ENCODE data around the gene C7orf33. TPM values are rescaled to one million over a fixed set of nuclear protein-coding genes. Genes with fewer than 3 reads are reported as not detected.

Gene C7orf33
- total and polyA plus RNA-seq, 4 donors, result not detected

- TF ChIP-seq GABPA (IDR thresholded peaks at IDR 0.05 in 1 of 2, conservative IDR thresholded peaks at IDR 0.05 in 1 of 2), result no peak
- no peak for TF ChIP-seq TAF1 (conservative IDR thresholded peaks at IDR 0.05)
- TF ChIP-seq YY1 (IDR thresholded peaks at IDR 0.05), result no peak
- TF ChIP-seq RXRA (IDR thresholded peaks at IDR 0.05), result no peak
- no peak for TF ChIP-seq EGR1 (IDR thresholded peaks at IDR 0.05; ENCODE audit: low read depth in 2 of 2)
- TF ChIP-seq RAD21 (IDR thresholded peaks at IDR 0.05), result no peak
- TF ChIP-seq REST (IDR thresholded peaks at IDR 0.05), result no peak
- TF ChIP-seq ZBTB33 (IDR thresholded peaks at IDR 0.05), result no peak
- TF ChIP-seq HNF4A (conservative IDR thresholded peaks at IDR 0.05), result no peak
- TF ChIP-seq FOXA2 (IDR thresholded peaks at IDR 0.05), result no peak
- TF ChIP-seq HNF4G (IDR thresholded peaks at IDR 0.05), result no peak
- no peak for TF ChIP-seq SP1 (IDR thresholded peaks at IDR 0.05)
- no peak for TF ChIP-seq NR2F2 (IDR thresholded peaks at IDR 0.05)
- no peak for TF ChIP-seq CTCF (IDR thresholded peaks at IDR 0.05; ENCODE audit: low read depth, low read length, missing input control)
- no peak for TF ChIP-seq FOXA1 (IDR thresholded peaks at IDR 0.05)
These were observed 62.2 kb downstream of the C7orf33 start for GRCh38 chr7:148652773-148653172.

GRCh38 chr7:148657929-148658328 is 67.4 kb downstream of the C7orf33 start:
- Histone ChIP-seq H3K27me3 (ENCODE audit: control insufficient read depth in 4 of 4, insufficient read depth in 4 of 4, low read length in 3 of 4) (no peaks in the 10 kb centered on the region), H3K4me1 (ENCODE audit: control insufficient read depth in 4 of 4, insufficient read depth in 4 of 4, low read length in 3 of 4) (no peaks in the 10 kb centered on the region), H3K27ac (ENCODE audit: low read depth in 1 of 2, low read length in 2 of 2) (no peak overlapping the region), H3K9ac (ENCODE audit: low read depth in 1 of 2, low read length in 2 of 2) (no peak overlapping the region), H3K9me3 (ENCODE audit: control insufficient read depth in 4 of 4, low read length in 3 of 4) (no peaks in the 10 kb centered on the region), H3K4me3 (ENCODE audit: low read depth in 1 of 3, low read length in 3 of 3) (no peak overlapping the region), H3K36me3 (ENCODE audit: control insufficient read depth in 4 of 4, insufficient read depth in 3 of 4, low read depth in 1 of 4, low read length in 3 of 4) (no peaks in the 10 kb centered on the region)
- WGBS, result 88% methylated on average over 4 of the region's 4 CpGs
- DNase-seq (ENCODE audit: low spot score), result no peak
- TF ChIP-seq YY1 (IDR thresholded peaks at IDR 0.05) (no peak), HNF4A (conservative IDR thresholded peaks at IDR 0.05) (no peak), NR2F2 (IDR thresholded peaks at IDR 0.05) (no peak), ZBTB33 (IDR thresholded peaks at IDR 0.05) (no peak), GABPA (IDR thresholded peaks at IDR 0.05 in 1 of 2, conservative IDR thresholded peaks at IDR 0.05 in 1 of 2) (no peak), REST (IDR thresholded peaks at IDR 0.05) (no peak), HNF4G (IDR thresholded peaks at IDR 0.05) (no peak), EGR1 (IDR thresholded peaks at IDR 0.05; ENCODE audit: low read depth in 2 of 2) (no peak), FOXA2 (IDR thresholded peaks at IDR 0.05) (no peak), ATF3 (IDR thresholded peaks at IDR 0.05) (no peak)

More at GRCh38 chr7:148652773-148653172, 62.2 kb downstream of the C7orf33 start:
- H3K27ac ChIP-seq (ENCODE audit: low read depth in 1 of 2, low read length in 2 of 2), result no peak overlapping the region
- H3K4me3 ChIP-seq (ENCODE audit: low read depth in 1 of 3, low read length in 3 of 3), result no peak overlapping the region
- H3K4me1 ChIP-seq (ENCODE audit: control insufficient read depth in 4 of 4, insufficient read depth in 4 of 4, low read length in 3 of 4), result no peaks in the 10 kb centered on the region
- no peaks in the 10 kb centered on the region for H3K36me3 ChIP-seq (ENCODE audit: control insufficient read depth in 4 of 4, insufficient read depth in 3 of 4, low read depth in 1 of 4, low read length in 3 of 4)
- no peaks in the 10 kb centered on the region for H3K9me3 ChIP-seq (ENCODE audit: control insufficient read depth in 4 of 4, low read length in 3 of 4)
- H3K27me3 ChIP-seq (ENCODE audit: control insufficient read depth in 4 of 4, insufficient read depth in 4 of 4, low read length in 3 of 4), result no peaks in the 10 kb centered on the region
- no peak overlapping the region for H3K9ac ChIP-seq (ENCODE audit: low read depth in 1 of 2, low read length in 2 of 2)
- DNase-seq (ENCODE audit: low spot score), result no peak

All from liver (tissue), 9 donors.